ENCODE results near the gene P2RY12. TPM values are rescaled to one million over a fixed set of nuclear protein-coding genes. Genes with fewer than 3 reads are reported as not detected.

Gene P2RY12
- total RNA-seq, 1 donor from 2014 or later = not detected

DNA sequence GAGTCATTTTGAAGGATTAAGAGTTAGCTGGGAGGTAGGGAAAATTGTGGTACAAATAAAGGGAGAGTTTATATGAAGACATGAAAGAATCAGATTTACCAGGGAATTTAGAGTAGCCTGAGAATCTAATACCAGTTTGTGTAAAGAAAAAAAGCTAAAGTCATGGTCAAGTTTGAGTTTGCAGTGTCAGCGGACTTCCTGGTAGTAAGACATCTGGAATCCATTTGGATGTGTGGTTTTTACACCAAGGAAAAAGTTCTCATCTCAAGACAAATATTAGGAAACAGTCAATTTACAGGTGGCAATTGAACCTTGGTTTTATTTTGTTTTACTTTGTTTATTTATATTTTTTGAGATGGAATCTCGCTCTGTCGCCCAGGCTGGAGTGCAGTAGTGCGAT, 1.5 kb upstream of the P2RY12 start:
- Mint-ChIP-seq H3K27me3 (ENCODE audit: low read depth) (no peaks in the 10 kb centered on the region), H3K4me3 (no peak overlapping the region), H3K27ac (ENCODE audit: unreplicated experiment) (no peak overlapping the region), H3K9me3 (no peaks in the 10 kb centered on the region), H3K4me1 (peaks cover 16% of the 10 kb centered on the region), H3K36me3 (ENCODE audit: low read depth) (peaks cover 8% of the 10 kb centered on the region)
- TF ChIP-seq, protein P1, sequence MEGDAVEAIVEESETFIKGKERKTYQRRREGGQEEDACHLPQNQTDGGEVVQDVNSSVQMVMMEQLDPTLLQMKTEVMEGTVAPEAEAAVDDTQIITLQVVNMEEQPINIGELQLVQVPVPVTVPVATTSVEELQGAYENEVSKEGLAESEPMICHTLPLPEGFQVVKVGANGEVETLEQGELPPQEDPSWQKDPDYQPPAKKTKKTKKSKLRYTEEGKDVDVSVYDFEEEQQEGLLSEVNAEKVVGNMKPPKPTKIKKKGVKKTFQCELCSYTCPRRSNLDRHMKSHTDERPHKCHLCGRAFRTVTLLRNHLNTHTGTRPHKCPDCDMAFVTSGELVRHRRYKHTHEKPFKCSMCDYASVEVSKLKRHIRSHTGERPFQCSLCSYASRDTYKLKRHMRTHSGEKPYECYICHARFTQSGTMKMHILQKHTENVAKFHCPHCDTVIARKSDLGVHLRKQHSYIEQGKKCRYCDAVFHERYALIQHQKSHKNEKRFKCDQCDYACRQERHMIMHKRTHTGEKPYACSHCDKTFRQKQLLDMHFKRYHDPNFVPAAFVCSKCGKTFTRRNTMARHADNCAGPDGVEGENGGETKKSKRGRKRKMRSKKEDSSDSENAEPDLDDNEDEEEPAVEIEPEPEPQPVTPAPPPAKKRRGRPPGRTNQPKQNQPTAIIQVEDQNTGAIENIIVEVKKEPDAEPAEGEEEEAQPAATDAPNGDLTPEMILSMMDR (conservative IDR thresholded peaks at IDR 0.05) = no peak
- DNase-seq (ENCODE audit: low read depth, low spot score) = no peak

DNA sequence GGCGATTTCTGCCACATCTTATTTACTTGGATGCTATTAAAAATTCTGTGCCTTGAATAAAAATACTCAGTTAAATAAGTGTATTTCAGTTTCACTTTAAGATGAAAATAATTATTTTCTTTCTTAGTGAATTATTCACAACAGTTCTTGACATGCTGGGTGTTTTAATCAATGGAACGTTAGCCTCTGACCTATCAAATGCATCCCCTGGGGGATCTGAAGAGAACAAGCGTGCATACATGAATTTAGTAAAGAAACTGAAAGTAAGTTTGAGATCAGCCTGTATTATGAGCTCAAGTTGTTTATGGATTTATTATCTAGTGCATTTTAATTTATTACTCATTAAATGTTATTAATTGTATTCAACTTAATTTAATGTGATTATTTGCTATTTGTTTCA, 597 bp downstream of the P2RY12 start:
- DNase-seq (ENCODE audit: low read depth, low spot score) = no peak
- TF ChIP-seq, protein P1 (conservative IDR thresholded peaks at IDR 0.05) = no peak
- Mint-ChIP-seq H3K4me1 (peaks cover 16% of the 10 kb centered on the region), H3K27me3 (ENCODE audit: low read depth) (no peaks in the 10 kb centered on the region), H3K9me3 (no peaks in the 10 kb centered on the region), H3K4me3 (no peak overlapping the region), H3K27ac (ENCODE audit: unreplicated experiment) (no peak overlapping the region), H3K36me3 (ENCODE audit: low read depth) (peaks cover 5% of the 10 kb centered on the region)

DNA sequence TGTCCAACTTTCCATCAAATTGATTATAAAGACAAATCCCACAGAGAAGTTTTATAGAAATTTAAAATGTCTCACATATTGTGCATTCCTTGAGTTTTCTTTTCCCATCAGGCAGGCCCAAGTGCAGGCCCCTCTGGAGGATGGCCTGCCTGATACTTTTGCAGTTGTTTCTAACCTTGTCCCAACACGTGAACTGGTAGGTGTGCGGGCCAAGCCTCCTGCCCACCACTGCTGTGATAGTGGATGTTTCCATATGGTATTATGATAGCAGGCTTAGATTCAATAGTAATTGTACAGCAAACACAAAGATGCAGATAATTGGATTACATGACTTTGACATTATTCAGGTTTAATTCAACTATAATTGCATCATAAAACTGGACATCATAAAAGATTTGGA, 1.4 kb downstream of the P2RY12 start:
- H3K4me1 Mint-ChIP-seq = peaks cover 16% of the 10 kb centered on the region
- H3K36me3 Mint-ChIP-seq (ENCODE audit: low read depth) = peaks cover 5% of the 10 kb centered on the region
- DNase-seq (ENCODE audit: low read depth, low spot score) = no peak
- no peaks in the 10 kb centered on the region for H3K27me3 Mint-ChIP-seq (ENCODE audit: low read depth)
- H3K27ac Mint-ChIP-seq (ENCODE audit: unreplicated experiment) = no peak overlapping the region
- H3K4me3 Mint-ChIP-seq = no peak overlapping the region
- no peaks in the 10 kb centered on the region for H3K9me3 Mint-ChIP-seq
- TF ChIP-seq, protein P1 (conservative IDR thresholded peaks at IDR 0.05) = no peak

DNA sequence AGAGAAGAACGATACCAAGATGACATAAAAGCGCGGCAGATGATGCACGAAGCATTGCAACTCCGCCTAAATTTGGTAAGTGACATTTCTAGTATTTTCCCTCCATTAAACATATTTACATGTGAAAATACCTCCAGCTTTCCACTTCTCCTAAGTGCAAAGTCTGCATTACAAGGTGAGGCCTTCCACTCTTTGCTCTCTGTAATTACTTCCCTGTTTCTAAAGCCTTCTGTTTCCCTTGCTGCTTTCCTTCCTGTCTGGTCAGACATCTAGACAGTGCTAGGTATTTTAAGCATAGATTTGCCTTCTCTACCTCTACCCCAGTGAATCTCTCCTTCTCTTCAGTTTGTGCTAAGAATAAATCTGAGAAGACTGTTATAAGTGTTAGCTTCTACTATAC, 1.9 kb downstream of the P2RY12 start:
- H3K4me1 Mint-ChIP-seq = peaks cover 16% of the 10 kb centered on the region
- DNase-seq (ENCODE audit: low read depth, low spot score) = no peak
- H3K9me3 Mint-ChIP-seq = no peaks in the 10 kb centered on the region
- TF ChIP-seq, protein P1 (conservative IDR thresholded peaks at IDR 0.05) = no peak
- H3K27me3 Mint-ChIP-seq (ENCODE audit: low read depth) = no peaks in the 10 kb centered on the region
- no peak overlapping the region for H3K4me3 Mint-ChIP-seq
- no peak overlapping the region for H3K27ac Mint-ChIP-seq (ENCODE audit: unreplicated experiment)
- H3K36me3 Mint-ChIP-seq (ENCODE audit: low read depth) = peaks cover 2% of the 10 kb centered on the region

DNA sequence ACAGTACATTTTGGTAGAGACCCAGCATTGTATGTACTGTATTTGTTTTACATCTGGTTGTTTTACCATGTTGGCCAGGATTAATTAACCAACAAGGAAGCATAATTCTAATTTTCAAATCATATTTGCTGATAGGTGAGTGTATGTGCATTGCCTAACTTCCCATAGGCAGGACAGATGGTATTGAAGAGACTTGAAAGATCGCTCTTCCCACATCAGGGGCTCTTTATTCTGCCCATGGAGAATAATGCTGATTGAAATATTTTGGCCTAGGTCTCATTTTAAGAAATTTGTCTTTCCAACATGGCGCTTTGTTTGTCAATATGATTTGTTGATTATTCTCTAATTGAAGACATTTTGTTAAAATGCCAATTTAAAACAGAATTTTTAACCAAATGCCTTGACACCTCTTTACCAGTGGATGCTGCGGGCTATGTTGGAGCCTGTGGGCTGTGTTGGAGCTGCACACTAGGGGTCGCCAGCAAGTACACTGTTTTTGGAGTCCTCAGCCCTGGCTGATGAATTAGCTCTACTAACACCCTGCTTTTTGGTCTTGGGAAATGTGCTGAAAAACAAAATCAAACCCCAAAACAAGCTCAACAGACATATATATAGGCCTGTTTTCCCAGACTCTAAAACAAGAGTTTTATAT, 5.3 kb downstream of the P2RY12 start:
- Mint-ChIP-seq H3K27ac (ENCODE audit: unreplicated experiment) (no peak overlapping the region), H3K27me3 (ENCODE audit: low read depth) (no peaks in the 10 kb centered on the region), H3K4me1 (peaks cover 6% of the 10 kb centered on the region), H3K9me3 (no peaks in the 10 kb centered on the region), H3K4me3 (no peak overlapping the region), H3K36me3 (ENCODE audit: low read depth) (no peaks in the 10 kb centered on the region)
- peak; percentile 55 for DNase-seq (ENCODE audit: low read depth, low spot score)
- TF ChIP-seq, protein P1 (conservative IDR thresholded peaks at IDR 0.05) = peak; percentile 74

Data from neural crest cell (in vitro differentiated cells).